Measurements from ENCODE around the gene ETS1.

Gene ETS1

GRCh38 chr11:128613300-128613995 lies 26.1 kb upstream of the ETS1 start:
- Histone ChIP-seq H3K79me2 (ENCODE audit: low read length) (no peaks in the 10 kb centered on the region), H3K27ac (ENCODE audit: low read length) (no peak overlapping the region), H3K27me3 (ENCODE audit: low read depth, low read length) (no peaks in the 10 kb centered on the region), H2AFZ (ENCODE audit: low read depth, low read length) (no peak overlapping the region), H3K9ac (ENCODE audit: low read length) (no peak overlapping the region), H4K20me1 (ENCODE audit: insufficient read depth, low read length) (no peaks in the 10 kb centered on the region), H3K4me1 (ENCODE audit: low read length) (peaks cover 44% of the 10 kb centered on the region), H3K36me3 (replicated peaks; ENCODE audit: low read depth, low read length) (no peaks in the 10 kb centered on the region), H3K4me3 (ENCODE audit: low read length) (no peak overlapping the region), H3K9me3 (ENCODE audit: insufficient read depth, low read length) (peaks cover 5% of the 10 kb centered on the region; the same call in 1 of the 2 replicates), H3K4me2 (ENCODE audit: low read length) (no peak overlapping the region)
- TF ChIP-seq EZH2phosphoT487 (IDR thresholded peaks at IDR 0.05; ENCODE audit: low read depth) (no peak), CTCF (IDR thresholded peaks at IDR 0.05; ENCODE audit: low read depth, low read length) (no peak)

- H3K27ac ChIP-seq (ENCODE audit: low read length) = peak overlapping the region; percentile 99
- no peaks in the 10 kb centered on the region for H3K27me3 ChIP-seq (ENCODE audit: low read depth, low read length)
These were observed 23.6 kb upstream of the ETS1 start for GRCh38 chr11:128610721-128611617.

GRCh38 chr11:128609785-128610184 lies 22.4 kb upstream of the ETS1 start:
- Histone ChIP-seq H3K4me3 (ENCODE audit: low read length) (peak overlapping the region; percentile 18; the same call in 1 of the 2 replicates), H3K79me2 (ENCODE audit: low read length) (no peaks in the 10 kb centered on the region), H3K9me3 (ENCODE audit: insufficient read depth, low read length) (peaks cover 5% of the 10 kb centered on the region; the same call in 1 of the 2 replicates), H3K27me3 (ENCODE audit: low read depth, low read length) (no peaks in the 10 kb centered on the region), H3K36me3 (replicated peaks; ENCODE audit: low read depth, low read length) (no peaks in the 10 kb centered on the region), H2AFZ (ENCODE audit: low read depth, low read length) (peak overlapping the region; percentile 8; the same call in 1 of the 2 replicates), H4K20me1 (ENCODE audit: insufficient read depth, low read length) (no peaks in the 10 kb centered on the region), H3K4me1 (ENCODE audit: low read length) (peaks cover 71% of the 10 kb centered on the region), H3K27ac (ENCODE audit: low read length) (peak overlapping the region; percentile 99), H3K9ac (ENCODE audit: low read length) (peak overlapping the region; percentile 49; the same call in 1 of the 2 replicates), H3K4me2 (ENCODE audit: low read length) (peak overlapping the region; percentile 60)
- TF ChIP-seq CTCF (IDR thresholded peaks at IDR 0.05; ENCODE audit: low read depth, low read length) (no peak), EZH2phosphoT487 (IDR thresholded peaks at IDR 0.05; ENCODE audit: low read depth) (no peak)

More at GRCh38 chr11:128610721-128611617, 23.6 kb upstream of the ETS1 start:
- Histone ChIP-seq H3K4me1 (ENCODE audit: low read length) (peaks cover 64% of the 10 kb centered on the region), H4K20me1 (ENCODE audit: insufficient read depth, low read length) (no peaks in the 10 kb centered on the region), H3K9ac (ENCODE audit: low read length) (peak overlapping the region; percentile 89), H3K9me3 (ENCODE audit: insufficient read depth, low read length) (peaks cover 5% of the 10 kb centered on the region; the same call in 1 of the 2 replicates), H3K79me2 (ENCODE audit: low read length) (no peaks in the 10 kb centered on the region), H3K4me2 (ENCODE audit: low read length) (peak overlapping the region; percentile 94), H3K4me3 (ENCODE audit: low read length) (peak overlapping the region; percentile 68), H3K36me3 (replicated peaks; ENCODE audit: low read depth, low read length) (no peaks in the 10 kb centered on the region), H2AFZ (ENCODE audit: low read depth, low read length) (peak overlapping the region; percentile 43; the same call in 1 of the 2 replicates)
- no peak for TF ChIP-seq CTCF (IDR thresholded peaks at IDR 0.05; ENCODE audit: low read depth, low read length)
- TF ChIP-seq EZH2phosphoT487 (IDR thresholded peaks at IDR 0.05; ENCODE audit: low read depth) = no peak
